IMR-90 (cell line): ENCODE results near the gene NME4. TPM values are rescaled to one million over a fixed set of nuclear protein-coding genes. Genes with fewer than 3 reads are reported as not detected.

ENCODE experiments used
- ATAC-seq: fragments of 200-7000 bp; cut with Tn5 transposase; 2 replicates; pipeline ENCODE4 v1.9.1; 2020; ENCODE audit warnings: low read depth, mild to moderate bottlenecking, moderate library complexity
- BruUV-seq: library from RNA; stranded (reverse); fragments of 400-500 nt; replicated peaks from 2 replicates; lab custom pipeline; 2021; lab: Mats Ljungman, UMichigan
- CTCF ChIA-PET: fragments of 300-600 bp; formaldehyde crosslinking; extraction: SDS; loops from one replicate; lab custom pipeline; 2021; ENCODE audit warnings: antibody characterized with exemption; lab: Yijun Ruan, JAX
- POLR2A ChIA-PET: fragments of 300-600 bp; sonication (Branson Sonifier 250); formaldehyde crosslinking; loops from one replicate; lab custom pipeline; 2022; ENCODE audit warnings: antibody characterized with exemption; ENCODE audit not compliant: unreplicated experiment; lab: Charles Lee
- DNase-seq: peaks from one replicate; pipeline ENCODE4 v3.0.0; 2013
- H2AFZ ChIP-seq: replicated peaks from 2 replicates; pipeline ENCODE3; 2013; ENCODE audit warnings: low read length, mild to moderate bottlenecking; ENCODE audit not compliant: poor library complexity
- H2AK5ac ChIP-seq: 2 replicates; pipeline ENCODE4 v1.6.1; 2013; ENCODE audit warnings: low read depth, low read length, inconsistent platforms
- H2AK9ac ChIP-seq: replicated peaks from 2 replicates; pipeline ENCODE3; 2013; ENCODE audit warnings: mild to moderate bottlenecking, low read depth, low read length, moderate library complexity; ENCODE audit not compliant: poor library complexity
- H2BK120ac ChIP-seq: 2 replicates; pipeline ENCODE4 v1.6.1; 2013; ENCODE audit warnings: low read depth, low read length, inconsistent platforms
- H2BK15ac ChIP-seq: 3 replicates; pipeline ENCODE4 v1.6.1; 2013; ENCODE audit warnings: low read depth, low read length, inconsistent platforms
- H2BK20ac ChIP-seq: 2 replicates; pipeline ENCODE4 v1.6.1; 2013; ENCODE audit warnings: low read depth, mild to moderate bottlenecking, inconsistent platforms, low read length, moderate library complexity
- H2BK5ac ChIP-seq: 2 replicates; pipeline ENCODE4 v1.6.1; 2013; ENCODE audit warnings: mild to moderate bottlenecking, low read depth, low read length, inconsistent platforms; ENCODE audit not compliant: poor library complexity, severe bottlenecking
- H3K14ac ChIP-seq: replicated peaks from 2 replicates; pipeline ENCODE4 v1.6.1; 2013; ENCODE audit warnings: low read depth, low read length, inconsistent platforms
- H3K18ac ChIP-seq: 2 replicates; pipeline ENCODE4 v1.6.1; 2013; ENCODE audit warnings: low read depth, low read length, control low read depth
- H3K23ac ChIP-seq: 2 replicates; pipeline ENCODE4 v1.6.1; 2013; ENCODE audit warnings: low read depth, low read length, inconsistent platforms
- H3K27ac ChIP-seq: 2 replicates; pipeline ENCODE4 v1.5.1; 2013; ENCODE audit warnings: mild to moderate bottlenecking, control low read depth, low read length; ENCODE audit not compliant: insufficient read depth
- H3K27me3 ChIP-seq: 2 replicates; pipeline ENCODE4 v1.6.1; 2013; ENCODE audit warnings: low read length; ENCODE audit not compliant: control insufficient read depth, insufficient read depth
- H3K36me3 ChIP-seq: 2 replicates; pipeline ENCODE4 v1.6.1; 2013; ENCODE audit warnings: low read length, mixed read lengths; ENCODE audit not compliant: control insufficient read depth, insufficient read depth
- H3K4ac ChIP-seq: 2 replicates; pipeline ENCODE4 v1.6.1; 2013; ENCODE audit warnings: low read depth, low read length, inconsistent platforms
- H3K4me1 ChIP-seq: 2 replicates; pipeline ENCODE4 v1.6.1; 2013; ENCODE audit warnings: low read length, mixed read lengths; ENCODE audit not compliant: control insufficient read depth, insufficient read depth
- H3K4me2 ChIP-seq: 2 replicates; pipeline ENCODE4 v1.6.1; 2013; ENCODE audit warnings: low read depth, mild to moderate bottlenecking, control low read depth, low read length, moderate library complexity
- H3K4me3 ChIP-seq: 2 replicates; pipeline ENCODE4 v1.5.1; 2013; ENCODE audit warnings: low read depth, mild to moderate bottlenecking, control low read depth, low read length, moderate library complexity; ENCODE audit not compliant: insufficient read depth
- H3K56ac ChIP-seq: 2 replicates; pipeline ENCODE4 v1.6.1; 2013; ENCODE audit warnings: low read length, inconsistent platforms; ENCODE audit not compliant: insufficient read depth; ENCODE audit errors: extremely low read depth
- H3K79me1 ChIP-seq, 2 experiments: 2 replicates each; pipeline ENCODE4 v1.6.1; 2013; ENCODE audit warnings: low read length in 2 of 2, inconsistent platforms in 1 of 2, low read depth in 1 of 2
- H3K9ac ChIP-seq: 2 replicates; pipeline ENCODE4 v1.6.1; 2013; ENCODE audit warnings: low read depth, low read length, control low read depth
- H3K9me1 ChIP-seq: 2 replicates; pipeline ENCODE4 v1.6.1; 2013; ENCODE audit warnings: low read length, inconsistent platforms; ENCODE audit not compliant: insufficient read depth
- H3K9me3 ChIP-seq: 2 replicates; pipeline ENCODE4 v1.6.1; 2013; ENCODE audit warnings: low read length; ENCODE audit not compliant: control insufficient read depth, insufficient read depth
- H4K20me1 ChIP-seq: 2 replicates; pipeline ENCODE4 v1.6.1; 2013; ENCODE audit warnings: low read length, inconsistent platforms; ENCODE audit not compliant: insufficient read depth
- H4K5ac ChIP-seq: 2 replicates; pipeline ENCODE4 v1.6.1; 2013; ENCODE audit warnings: mild to moderate bottlenecking, low read depth, low read length, control low read depth
- H4K8ac ChIP-seq, 2 experiments: 2 replicates each; pipeline ENCODE4 v1.6.1; 2013; ENCODE audit warnings: low read depth in 2 of 2, low read length in 2 of 2, control low read depth in 1 of 2, inconsistent platforms in 1 of 2
- H4K91ac ChIP-seq: 2 replicates; pipeline ENCODE4 v1.6.1; 2013; ENCODE audit warnings: low read depth, low read length, inconsistent platforms; ENCODE audit not compliant: insufficient read depth
- BHLHE40 ChIP-seq: fragments of 150-350 bp; IDR thresholded peaks from 2 replicates; pipeline ENCODE4 v1.6.1; 2016; ENCODE audit warnings: mild to moderate bottlenecking, low read depth, low read length
- CEBPB ChIP-seq: IDR thresholded peaks from 2 replicates; pipeline ENCODE4 v1.6.1; 2012; ENCODE audit warnings: low read depth, low read length, improper control_type of control experiment
- FOS ChIP-seq: fragments of 150-350 bp; IDR thresholded peaks from 2 replicates; pipeline ENCODE4 v1.6.1; 2016; ENCODE audit warnings: low read depth, low read length
- MAFK ChIP-seq: IDR thresholded peaks from 2 replicates; pipeline ENCODE4 v1.6.1; 2012; ENCODE audit warnings: low read depth, low read length, improper control_type of control experiment
- MAZ ChIP-seq: IDR thresholded peaks from 2 replicates; pipeline ENCODE4 v1.6.1; 2012; ENCODE audit warnings: low read depth, mild to moderate bottlenecking, low read length, improper control_type of control experiment, moderate library complexity, borderline replicate concordance
- MXI1 ChIP-seq: IDR thresholded peaks from 2 replicates; pipeline ENCODE4 v1.6.1; 2012; ENCODE audit warnings: low read depth, mild to moderate bottlenecking, low read length, moderate library complexity, borderline replicate concordance
- NFE2L2 ChIP-seq: fragments of 150-350 bp; IDR thresholded peaks from 2 replicates; pipeline ENCODE4 v1.6.1; 2016; ENCODE audit warnings: low read depth, mild to moderate bottlenecking, low read length
- POLR2A ChIP-seq: IDR thresholded peaks from 2 replicates; pipeline ENCODE4 v1.6.1; 2012; ENCODE audit warnings: mild to moderate bottlenecking, low read depth, low read length
- RAD21 ChIP-seq: IDR thresholded peaks from 2 replicates; pipeline ENCODE4 v1.6.1; 2012; ENCODE audit warnings: low read length, improper control_type of control experiment
- RFX5 ChIP-seq: IDR thresholded peaks from 2 replicates; pipeline ENCODE4 v1.8.0; 2012; ENCODE audit warnings: low read depth, mild to moderate bottlenecking, low read length, moderate library complexity
- SMC3 ChIP-seq: fragments of 150-350 bp; IDR thresholded peaks from 2 replicates; pipeline ENCODE4 v1.6.1; 2016; ENCODE audit warnings: low read depth, mild to moderate bottlenecking, antibody characterized with exemption, low read length, moderate library complexity
- WGBS, 2 experiments: methylation state at CpG; one replicate each; pipeline versions ENCODE4 v1.1.5 to v1.1.7; 2013; ENCODE audit warnings: missing lambda C conversion rate in 2 of 2; ENCODE audit not compliant: insufficient read length in 1 of 2; ENCODE audit errors: extremely low coverage in 2 of 2; 5-methylcytosine and 5-hydroxymethylcytosine counted together
- dilution Hi-C: fragments of 300-500 bp; cut with HindIII; formaldehyde crosslinking; loops from one replicate; pipeline ENCODE4 v1.14.3; 2018; ENCODE audit warnings: low sequenced_read_pairs; ENCODE audit not compliant: unreplicated experiment
- in situ Hi-C: fragments of 300-500 bp; cut with MboI; formaldehyde crosslinking; loops from 3 replicates; pipeline ENCODE4 v1.14.3; 2019; ENCODE audit warnings: low sequenced_read_pairs, inconsistent platforms, mixed read lengths
- intact Hi-C: fragments of 100-400 bp; cut with micrococcal nuclease; formaldehyde crosslinking; loops from 2 replicates; pipeline ENCODE4 v1.10.0; 2022
- polyA plus RNA-seq, 3 experiments: library from polyadenylated mRNA; depleted of rRNA; stranded (reverse); fragments of >200 nt; gene quantifications; 2 replicates each; pipeline ENCODE4 v1.2.3, GENCODE V29; 2012; ENCODE audit warnings: low replicate concordance in 1 of 3
- total RNA-seq: library from RNA; depleted of rRNA; stranded (reverse); fragments of >200 nt; gene quantifications from 2 replicates; pipeline ENCODE4 v1.2.3, GENCODE V29; 2012
- TF ChIP-seq, protein P1 (sequence below): conservative IDR thresholded peaks from 2 replicates; pipeline ENCODE4 v1.5.1; 2012; ENCODE audit warnings: mild to moderate bottlenecking, low read depth, low read length, improper control_type of control experiment

NME4 gene
- total and polyA plus RNA-seq, 2 of the 4 experiments (the other 2 are of a cell fraction) = 124 to 288 TPM

DNA sequence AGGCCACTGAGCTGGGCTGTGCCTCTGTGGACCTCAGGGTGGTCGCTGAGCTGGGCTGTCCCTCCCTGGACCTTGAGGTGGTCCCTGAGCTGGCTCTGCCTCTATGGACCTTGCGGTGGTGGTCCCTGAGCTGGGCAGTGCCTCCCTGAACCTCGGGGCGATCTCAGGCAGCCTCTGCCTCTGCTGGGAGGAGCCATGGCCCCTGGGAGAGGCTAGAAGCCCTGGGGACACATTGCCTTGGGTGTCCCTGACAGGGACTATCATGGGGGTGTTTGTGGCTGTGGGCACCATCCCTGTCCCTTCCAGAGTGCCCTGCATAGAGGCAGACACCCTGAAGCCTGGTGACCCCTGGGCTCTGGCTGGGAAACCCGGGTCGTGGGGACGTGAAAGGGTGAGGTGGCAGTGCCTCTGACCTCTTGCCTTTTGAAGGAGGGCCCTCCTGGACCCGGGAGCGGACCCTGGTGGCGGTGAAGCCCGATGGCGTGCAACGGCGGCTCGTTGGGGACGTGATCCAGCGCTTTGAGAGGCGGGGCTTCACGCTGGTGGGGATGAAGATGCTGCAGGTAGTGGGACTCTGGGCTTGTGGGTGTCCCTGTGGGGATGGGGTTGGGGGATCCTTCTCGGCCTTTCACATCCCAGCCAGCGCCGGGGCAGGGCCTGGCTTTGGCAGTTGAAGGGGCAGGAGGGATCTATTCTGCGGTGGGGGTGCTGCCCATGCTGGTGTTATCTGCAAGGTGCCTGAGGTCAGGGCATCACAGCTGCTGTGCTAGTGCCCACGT lies 1.8 kb downstream of the NME4 start (continued):
- TF ChIP-seq SMC3 = no peak

- Histone ChIP-seq H4K91ac (no peak overlapping the region), H3K18ac (no peak overlapping the region), H2BK15ac (no peak overlapping the region), H4K5ac (no peak overlapping the region), H4K8ac (no peak overlapping the region), H3K9me3 (no peaks in the 10 kb centered on the region), H3K56ac (no peak overlapping the region), H3K9ac (no peak overlapping the region), H3K9me1 (0 out of 2 replicates have a peak, but pooled peaks cover 7% of the 10 kb centered on the region), H2BK120ac (no peak overlapping the region), H4K20me1 (peaks cover 15% of the 10 kb centered on the region; the same call in 1 of the 2 replicates), H2AFZ (no peak overlapping the region), H2AK5ac (no peak overlapping the region), H3K4me1 (peaks cover 4% of the 10 kb centered on the region), H3K27ac (no peak overlapping the region), H3K27me3 (no peaks in the 10 kb centered on the region), H3K14ac (no peak overlapping the region), H3K36me3 (peaks cover 19% of the 10 kb centered on the region), H3K23ac (no peak overlapping the region), H2BK20ac (no peak overlapping the region), H3K79me1 (peaks cover 4 to 43% of the 10 kb centered on the region in 2 experiments), H3K4ac (no peak overlapping the region), H3K4me3 (no peak overlapping the region), H2AK9ac (no peak overlapping the region), H2BK5ac (no peak overlapping the region), H3K4me2 (no peak overlapping the region)
- ATAC-seq (no peak), DNase-seq (no peak)
- dilution Hi-C loops = no loop called here
- intact Hi-C loops = loop anchor here (5.0 to 10.0 kb wide), 2 partner anchors 85 to 128 kb away; partner anchors contain the start of gene CAPN15
- in situ Hi-C loops = loop anchor here (10.0 kb wide), 1 partner anchor 245 kb away; the partner anchor contains the start of genes MCRIP2 and WDR90
- CTCF ChIA-PET = interaction anchor here (0.6 kb wide), 1 partner anchor 13 kb away, joined by 5 read pairs; no protein-coding TSS in a partner anchor
- TF ChIP-seq MXI1 = no peak
- TF ChIP-seq NFE2L2 = no peak
- TF ChIP-seq POLR2A = no peak
- TF ChIP-seq MAFK = no peak
- TF ChIP-seq FOS = no peak
- no peak for TF ChIP-seq MAZ
- no peak for TF ChIP-seq BHLHE40
- TF ChIP-seq RFX5 = no peak
- TF ChIP-seq CEBPB = no peak
- TF ChIP-seq RAD21 = no peak
- no peak for TF ChIP-seq SMC3
- TF ChIP-seq, protein P1, sequence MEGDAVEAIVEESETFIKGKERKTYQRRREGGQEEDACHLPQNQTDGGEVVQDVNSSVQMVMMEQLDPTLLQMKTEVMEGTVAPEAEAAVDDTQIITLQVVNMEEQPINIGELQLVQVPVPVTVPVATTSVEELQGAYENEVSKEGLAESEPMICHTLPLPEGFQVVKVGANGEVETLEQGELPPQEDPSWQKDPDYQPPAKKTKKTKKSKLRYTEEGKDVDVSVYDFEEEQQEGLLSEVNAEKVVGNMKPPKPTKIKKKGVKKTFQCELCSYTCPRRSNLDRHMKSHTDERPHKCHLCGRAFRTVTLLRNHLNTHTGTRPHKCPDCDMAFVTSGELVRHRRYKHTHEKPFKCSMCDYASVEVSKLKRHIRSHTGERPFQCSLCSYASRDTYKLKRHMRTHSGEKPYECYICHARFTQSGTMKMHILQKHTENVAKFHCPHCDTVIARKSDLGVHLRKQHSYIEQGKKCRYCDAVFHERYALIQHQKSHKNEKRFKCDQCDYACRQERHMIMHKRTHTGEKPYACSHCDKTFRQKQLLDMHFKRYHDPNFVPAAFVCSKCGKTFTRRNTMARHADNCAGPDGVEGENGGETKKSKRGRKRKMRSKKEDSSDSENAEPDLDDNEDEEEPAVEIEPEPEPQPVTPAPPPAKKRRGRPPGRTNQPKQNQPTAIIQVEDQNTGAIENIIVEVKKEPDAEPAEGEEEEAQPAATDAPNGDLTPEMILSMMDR = no peak
- BruUV-seq = no TSS peak
- POLR2A ChIA-PET = no interaction called here
- WGBS, 2 experiments = 100% methylated on average over 1 of the region's 22 CpGs; no CpG with 5 or more reads in 1 of the 2 experiments
These were observed 2.5 kb downstream of the NME4 start for GRCh38 chr16:399340-400019.
